ENCODE results near the gene CDC42BPB.

- no peak for TF ChIP-seq CTCF (IDR thresholded peaks at IDR 0.05)
- TF ChIP-seq MXI1 (IDR thresholded peaks at IDR 0.05; ENCODE audit: low read depth, low read length), result no peak
- TF ChIP-seq PBX3 (IDR thresholded peaks at IDR 0.05), result no peak
- TF ChIP-seq MAX (IDR thresholded peaks at IDR 0.05; ENCODE audit: low read depth), result no peak
- no peak for TF ChIP-seq NFIC (IDR thresholded peaks at IDR 0.05; ENCODE audit: borderline replicate concordance)
- no peak for TF ChIP-seq GABPA (IDR thresholded peaks at IDR 0.05; ENCODE audit: low read depth)
- TF ChIP-seq RXRA (IDR thresholded peaks at IDR 0.05; ENCODE audit: borderline replicate concordance, low read depth), result no peak
- no peak for TF ChIP-seq POLR2AphosphoS5 (IDR thresholded peaks at IDR 0.05; ENCODE audit: low read depth, low read length)
- no peak for TF ChIP-seq REST (IDR thresholded peaks at IDR 0.05; ENCODE audit: low read depth, low read length)
- no peak for TF ChIP-seq NRF1 (IDR thresholded peaks at IDR 0.05; ENCODE audit: low read depth, low read length)
- no peak for TF ChIP-seq EZH2phosphoT487 (IDR thresholded peaks at IDR 0.05; ENCODE audit: borderline replicate concordance, low read depth)
Measured at GRCh38 chr14:102906616-102907302, 150.6 kb downstream of the CDC42BPB start.
